DMS114 treated with DMSO at 0.1 percent for 48 hours (cell line): ENCODE data around the gene OR1J1.

ENCODE experiments used
- DNase-seq: peaks from one replicate; lab custom pipeline; 2025; ENCODE audit not compliant: unreplicated experiment; lab: John Stamatoyannopoulos, UW

OR1J1 gene

GRCh38 chr9:122445155-122445749 is 32.5 kb downstream of the OR1J1 start:
- no peak for DNase-seq

DNA sequence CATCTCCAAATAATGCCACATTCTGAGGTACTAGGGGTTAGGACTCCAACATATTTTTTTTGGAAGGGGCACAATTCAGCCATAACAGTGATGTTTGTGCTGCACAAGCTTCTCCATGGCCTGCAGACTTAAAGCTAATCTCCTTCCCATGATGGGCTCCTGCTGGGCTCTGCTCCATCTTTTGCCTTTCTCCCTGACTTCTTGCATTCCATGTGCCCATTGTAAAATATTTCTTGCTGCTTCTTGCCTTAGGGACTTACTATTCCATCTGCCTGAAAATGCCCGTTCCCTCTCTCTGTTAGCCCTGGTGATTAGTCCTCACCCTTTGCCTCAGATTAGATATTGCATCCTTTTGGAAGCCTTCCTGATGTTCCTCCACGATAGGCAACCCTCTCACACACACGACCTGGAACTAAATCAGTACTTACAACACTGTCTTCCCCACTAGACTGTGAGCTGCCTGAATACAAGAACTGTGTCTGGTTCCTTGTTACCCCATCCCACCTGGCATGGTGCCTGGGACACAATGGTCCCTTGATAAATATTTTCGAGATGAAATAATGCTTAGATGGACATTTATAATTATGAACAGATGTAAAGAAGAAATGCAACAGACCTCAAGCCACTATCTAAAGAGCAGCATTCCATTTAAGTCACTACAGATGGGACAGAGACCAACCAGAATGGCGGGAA is 33.5 kb downstream of the OR1J1 start:
- no peak for DNase-seq

DNA sequence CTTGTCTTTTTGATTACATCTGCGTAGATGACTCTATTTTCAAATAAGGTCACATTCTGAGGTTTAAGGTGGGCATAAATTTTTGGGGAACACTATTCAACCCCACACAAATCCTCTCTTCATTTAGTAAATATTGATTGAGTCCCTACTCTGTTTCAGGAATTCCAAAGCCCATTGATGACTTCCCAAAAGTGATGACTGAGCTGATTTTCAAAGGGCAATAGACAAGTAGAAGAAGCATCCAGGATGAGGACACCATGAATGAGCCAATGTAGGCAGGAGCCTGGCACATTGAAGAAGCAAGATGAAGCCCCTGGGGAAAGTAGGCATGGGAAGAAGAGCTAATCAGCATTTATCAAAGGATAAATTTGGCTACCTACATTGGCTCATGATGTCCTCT is 35.2 kb downstream of the OR1J1 start:
- DNase-seq = no peak
